Hippocampal formation (tissue), 2 donors: ENCODE data around the gene LINGO3.

Experiments
- DNase-seq, 2 donors: peaks; one replicate each; lab custom pipeline; 2025; lab: John Stamatoyannopoulos, UW

Gene LINGO3

GRCh38 chr19:2327773-2328400 is 19.9 kb upstream of the LINGO3 start:
- peak in 1 of 2 donors; percentile 22 for DNase-seq

GRCh38 chr19:2326699-2327360 is 18.9 kb upstream of the LINGO3 start:
- no peak for DNase-seq

- no peak for DNase-seq
These were observed 17.5 kb upstream of the LINGO3 start for GRCh38 chr19:2325281-2326046.

- DNase-seq, result no peak
These were observed 16.4 kb upstream of the LINGO3 start for GRCh38 chr19:2324220-2324948.

GRCh38 chr19:2323707-2324106 is 15.8 kb upstream of the LINGO3 start:
- no peak for DNase-seq

- no peak for DNase-seq
These were observed 13.8 kb upstream of the LINGO3 start for GRCh38 chr19:2321565-2322283.

- DNase-seq, result no peak
These were observed 13.0 kb upstream of the LINGO3 start for GRCh38 chr19:2320939-2321338.

- DNase-seq, result no peak
These were observed 12.1 kb upstream of the LINGO3 start for GRCh38 chr19:2320049-2320448.

GRCh38 chr19:2319551-2319950 is 11.6 kb upstream of the LINGO3 start:
- no peak for DNase-seq

- no peak for DNase-seq
These were observed 11.0 kb upstream of the LINGO3 start for GRCh38 chr19:2318923-2319322.

- no peak for DNase-seq
These were observed 9.8 kb upstream of the LINGO3 start for GRCh38 chr19:2317756-2318155.

GRCh38 chr19:2317300-2317699 is 9.3 kb upstream of the LINGO3 start:
- DNase-seq, result no peak

- DNase-seq, result peak; percentile 59 to 64
These were observed 7.9 kb upstream of the LINGO3 start for GRCh38 chr19:2315818-2316353.

- DNase-seq, result no peak
These were observed 7.3 kb upstream of the LINGO3 start for GRCh38 chr19:2315121-2315817.

GRCh38 chr19:2312820-2313501 is 5.0 kb upstream of the LINGO3 start:
- DNase-seq, result no peak

GRCh38 chr19:2311093-2311492 is 3.1 kb upstream of the LINGO3 start:
- DNase-seq, result no peak

- DNase-seq, result no peak
These were observed 1.9 kb upstream of the LINGO3 start for GRCh38 chr19:2309734-2310362.

- DNase-seq, result no peak
These were observed 389 bp downstream of the LINGO3 start for GRCh38 chr19:2307518-2308012.

- DNase-seq, result no peak
These were observed 983 bp downstream of the LINGO3 start for GRCh38 chr19:2306971-2307370.
